Measurements from ENCODE around the gene KLHL15.

Gene KLHL15

DNA sequence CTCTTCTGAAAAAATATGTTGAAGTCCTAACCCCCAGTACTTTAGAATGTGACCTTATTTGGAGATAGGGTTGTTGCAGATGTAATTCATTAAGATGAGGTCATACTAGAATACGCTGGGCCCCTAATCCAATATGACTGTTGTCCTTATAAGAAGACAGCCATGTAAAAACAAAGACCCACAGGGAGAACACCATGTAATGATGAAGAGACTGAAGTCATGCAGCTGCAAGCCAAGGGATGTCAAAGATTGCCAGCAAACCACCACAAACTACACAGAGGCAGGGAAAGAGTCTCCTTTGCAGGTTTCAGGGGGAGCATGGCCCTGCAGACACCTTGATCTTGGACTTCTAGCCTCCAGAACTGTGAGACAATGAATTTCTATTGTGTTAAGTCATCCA lies 81.8 kb downstream of the KLHL15 start:
- no peak for DNase-seq

DNA sequence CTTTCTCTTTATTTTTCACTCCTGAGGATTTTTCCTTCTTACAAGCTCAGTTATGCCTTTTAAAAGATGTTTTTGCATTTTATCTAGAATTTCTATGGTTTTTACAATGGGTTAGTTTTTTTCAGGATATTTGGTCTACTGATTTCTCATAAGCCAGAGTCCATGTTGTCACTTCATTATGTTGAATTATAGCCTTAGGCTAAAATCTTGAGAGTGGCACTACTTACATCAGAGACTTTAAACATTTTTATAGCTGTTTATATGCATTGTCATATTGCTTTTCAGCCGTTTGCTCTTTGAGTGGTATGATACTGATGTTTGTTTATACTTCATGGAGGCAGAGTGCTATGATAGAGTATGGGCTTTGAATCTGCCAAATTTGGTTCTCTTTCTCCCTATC lies 82.8 kb downstream of the KLHL15 start:
- no peak for DNase-seq

DNA sequence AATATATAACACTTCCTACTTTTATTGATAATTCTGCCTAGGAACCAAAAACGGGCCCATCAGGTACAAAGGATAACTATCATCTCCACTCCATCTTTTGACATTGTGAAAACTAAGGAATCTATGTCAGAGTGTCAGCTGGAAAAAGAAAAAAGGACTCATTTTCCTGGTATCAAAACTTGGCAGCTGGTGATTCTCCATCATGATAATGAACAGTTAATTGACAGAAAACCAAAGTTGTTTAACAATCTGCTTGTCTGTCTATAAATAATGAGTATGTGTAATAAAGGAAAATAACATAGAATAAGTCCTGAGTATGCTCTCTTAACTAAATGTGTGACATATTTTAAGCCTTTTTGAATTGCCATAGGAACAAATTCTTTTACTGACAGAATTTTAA lies 87.8 kb downstream of the KLHL15 start:
- no peak for DNase-seq

DNA sequence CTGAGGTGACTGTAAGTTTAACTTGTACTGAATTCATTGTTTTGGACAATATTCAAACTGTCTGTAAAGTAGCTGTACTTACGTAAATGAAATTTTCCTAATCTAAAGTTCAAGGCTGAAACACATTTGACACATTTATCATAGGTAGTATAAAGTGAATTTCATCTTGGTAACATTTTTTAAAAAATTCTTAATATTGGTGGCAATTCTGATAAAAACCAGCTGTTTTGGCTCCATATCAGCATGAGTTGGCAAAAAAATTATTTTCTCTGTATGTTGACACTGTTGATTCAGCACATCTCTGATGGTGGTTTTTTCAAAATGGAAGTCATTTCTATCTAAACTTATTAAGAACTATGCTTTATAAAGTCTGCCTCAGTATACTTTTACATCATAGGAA lies 88.3 kb downstream of the KLHL15 start:
- DNase-seq: no peak

DNA sequence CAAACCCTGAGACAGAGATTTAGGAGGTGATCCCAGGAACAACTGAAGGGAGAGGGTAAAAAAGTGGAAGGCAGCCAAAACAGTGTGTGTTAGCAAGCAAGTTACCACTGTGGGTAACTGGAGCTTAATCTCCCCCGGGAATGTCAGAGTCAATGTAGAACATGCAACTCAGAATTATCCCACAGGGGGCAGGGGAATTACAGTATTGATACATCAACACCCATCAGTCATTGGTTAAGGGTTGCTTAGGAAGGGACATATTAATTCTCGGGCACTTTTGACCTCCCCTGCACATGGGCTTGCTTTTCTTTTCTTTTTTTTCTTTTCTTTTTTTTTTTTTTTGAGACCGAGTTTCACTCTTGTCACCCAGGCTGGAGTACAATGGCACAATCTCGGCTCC lies 89.9 kb downstream of the KLHL15 start:
- DNase-seq: no peak

DNA sequence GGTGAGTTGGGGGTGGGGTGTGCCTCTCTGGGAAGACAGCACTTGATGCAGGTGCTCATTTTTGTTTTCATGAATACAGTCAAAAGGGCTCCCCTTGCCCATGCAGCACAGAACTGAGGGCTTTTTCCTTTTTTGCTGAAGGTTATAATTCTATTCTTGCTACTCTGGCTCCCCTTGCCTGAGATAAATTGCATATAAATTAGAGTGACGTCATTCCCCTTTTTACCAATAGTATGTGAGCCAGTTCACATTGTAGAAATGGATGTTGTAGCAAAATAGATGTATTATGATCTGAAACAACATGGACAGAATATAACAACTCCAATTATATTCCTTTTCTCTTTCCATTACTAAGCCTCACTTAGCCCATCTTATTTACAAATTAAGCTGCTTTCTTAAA lies 90.8 kb downstream of the KLHL15 start:
- DNase-seq: no peak

- no peak for DNase-seq
These were observed 91.9 kb downstream of the KLHL15 start for GRCh38 chrX:23935106-23935505.

Data from activated CD4-positive, alpha-beta T cell treated with anti-CD3 and anti-CD28 coated beads for 48 hours (primary cell).